ENCODE data around the gene DHRS3.
"Not testable (repeated sequence)": the region's sequence is repeated elsewhere in the genome, so short reads cannot be mapped to it uniquely, and the experiment has no call there.

The DHRS3 gene, protein sequence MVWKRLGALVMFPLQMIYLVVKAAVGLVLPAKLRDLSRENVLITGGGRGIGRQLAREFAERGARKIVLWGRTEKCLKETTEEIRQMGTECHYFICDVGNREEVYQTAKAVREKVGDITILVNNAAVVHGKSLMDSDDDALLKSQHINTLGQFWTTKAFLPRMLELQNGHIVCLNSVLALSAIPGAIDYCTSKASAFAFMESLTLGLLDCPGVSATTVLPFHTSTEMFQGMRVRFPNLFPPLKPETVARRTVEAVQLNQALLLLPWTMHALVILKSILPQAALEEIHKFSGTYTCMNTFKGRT

DNA sequence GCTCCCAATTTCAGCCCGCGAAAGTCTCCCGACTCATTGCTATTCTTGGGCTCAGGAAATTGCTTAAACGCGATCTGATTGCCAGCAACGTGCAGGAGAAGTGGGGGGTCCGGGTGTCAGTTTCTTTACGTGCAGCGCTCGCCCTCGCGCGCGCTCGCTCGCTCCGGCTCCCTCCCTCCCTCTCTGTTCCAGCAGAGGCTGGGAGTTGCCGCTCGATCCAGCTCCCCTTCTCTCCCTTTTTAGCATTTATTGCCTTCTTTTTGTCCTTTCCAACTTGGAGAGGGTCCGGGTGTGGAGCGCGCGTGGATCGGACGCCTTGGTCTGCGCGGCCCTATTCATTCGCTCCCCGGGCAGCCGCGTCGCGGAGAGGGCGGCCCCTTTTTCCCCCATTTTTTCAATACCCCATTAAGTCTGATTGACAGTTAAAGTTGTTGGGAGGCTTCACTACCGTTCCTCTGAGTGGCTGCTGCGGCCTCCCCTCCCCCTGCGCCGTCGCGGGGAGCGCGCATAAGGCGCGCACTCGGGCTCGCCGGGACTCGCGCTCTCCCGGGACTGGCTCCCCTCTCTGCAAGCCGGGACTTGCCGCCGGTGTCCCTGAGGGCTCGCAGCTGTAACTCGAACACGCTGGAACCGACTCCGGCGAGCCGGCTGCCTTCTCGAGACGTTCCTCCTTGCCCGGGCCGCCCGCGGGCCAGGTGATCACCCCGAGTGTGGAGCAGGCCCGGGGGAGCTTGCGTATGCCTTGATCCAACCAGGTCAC is at the start of gene DHRS3:
Gene DHRS3 (minus strand): TSS at position 310 of the 760 bp plus-strand sequence. CDS start 862 bp downstream, outside the sequence.
- peak; percentile 49 for DNase-seq (ENCODE audit: low read depth)

- no peak for DNase-seq (ENCODE audit: low read depth)
Measured at GRCh38 chr1:12666141-12666735, 48.2 kb upstream of the DHRS3 start.

DNA sequence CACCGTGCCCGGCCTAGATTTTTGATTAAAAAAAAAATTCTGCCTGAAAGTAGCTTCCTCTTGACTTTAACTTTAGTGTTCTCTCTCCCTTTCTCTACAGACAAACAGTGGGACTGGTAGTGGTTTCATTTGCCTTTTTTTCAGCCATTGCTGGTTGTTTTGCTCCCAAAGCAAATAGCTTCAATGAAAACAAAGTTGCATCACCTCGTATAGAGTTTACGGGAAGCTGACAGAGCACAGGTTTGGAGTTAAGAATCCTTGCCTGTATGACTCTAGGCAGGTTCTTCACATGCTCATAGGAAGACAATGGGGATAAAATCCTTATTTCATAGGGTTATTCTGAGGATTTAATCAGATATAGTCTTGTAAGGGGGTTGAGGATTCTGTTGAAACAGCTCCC is 47.5 kb upstream of the DHRS3 start:
- no peak for DNase-seq (ENCODE audit: low read depth)

GRCh38 chr1:12662556-12662955 is 44.5 kb upstream of the DHRS3 start:
- no peak for DNase-seq (ENCODE audit: low read depth)

DNA sequence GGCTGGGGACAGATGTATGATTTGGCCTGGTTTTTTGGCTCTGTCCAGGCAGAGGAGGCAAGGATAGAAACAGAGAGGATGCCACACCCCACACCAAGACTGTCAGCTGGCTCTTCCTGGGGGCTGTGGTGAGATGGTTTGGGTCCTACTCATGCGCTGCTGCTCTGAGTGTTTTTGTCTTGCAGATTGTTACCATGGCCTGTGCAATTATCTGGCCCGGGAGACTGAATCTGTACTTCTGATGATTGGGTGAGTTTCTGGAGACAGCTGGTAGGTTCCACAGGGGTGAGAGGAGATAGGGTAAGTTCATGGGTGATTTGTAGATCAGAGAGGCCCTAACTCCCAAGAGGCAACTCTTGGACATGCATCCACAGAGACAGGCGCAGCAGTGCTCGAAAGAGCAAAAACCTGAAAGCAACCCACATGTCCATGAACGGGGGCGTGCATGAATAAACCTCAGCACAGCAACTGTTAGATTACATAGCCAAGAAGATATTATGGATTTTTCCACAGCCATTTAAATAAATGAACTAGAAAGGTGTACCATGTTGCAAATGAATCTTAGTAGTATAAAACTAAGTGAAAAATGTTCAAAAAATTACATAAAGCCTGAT is 43.7 kb upstream of the DHRS3 start:
- DNase-seq (ENCODE audit: low read depth), result no peak

DNA sequence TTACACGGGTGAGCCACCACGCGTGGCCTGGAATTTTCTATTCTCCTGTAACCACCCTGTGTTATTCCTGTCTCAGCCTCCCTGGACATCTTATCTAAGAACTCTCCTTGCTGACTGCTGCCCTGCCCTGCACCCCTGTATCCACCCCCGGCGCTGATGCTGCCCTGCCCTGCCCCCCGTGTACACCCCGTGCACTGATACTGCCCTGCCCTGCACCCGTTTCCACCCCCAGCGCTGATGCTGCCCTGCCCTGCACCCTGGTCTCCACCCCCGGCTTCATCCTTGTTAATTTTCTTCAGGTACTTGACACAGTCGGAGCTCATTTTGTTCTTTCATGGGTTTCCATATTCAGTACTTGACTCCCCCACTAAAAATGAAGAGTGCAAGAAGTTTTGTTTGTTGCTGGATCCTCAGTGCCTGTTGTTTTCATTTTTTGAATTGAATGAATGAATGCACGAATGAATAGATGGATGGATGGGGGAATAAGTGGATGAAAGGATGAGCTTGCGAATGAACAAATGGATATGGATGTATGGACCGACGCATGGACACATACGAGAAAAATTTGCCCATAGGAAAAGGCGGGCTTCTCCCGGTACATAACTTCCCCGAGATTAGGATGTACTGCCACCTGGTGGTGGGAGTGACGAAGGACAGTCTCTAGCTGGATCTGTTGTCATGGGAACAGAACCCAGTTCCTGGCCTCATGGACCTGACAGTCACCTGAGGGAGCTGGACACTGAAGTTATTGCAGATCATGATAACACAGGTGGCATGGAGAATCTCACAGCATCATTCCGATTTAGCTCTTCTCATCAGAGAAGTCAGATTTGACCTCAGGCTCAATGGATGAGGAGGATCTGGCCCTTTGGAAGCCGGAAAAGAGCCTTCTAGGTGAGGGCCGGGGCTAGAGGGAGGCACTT is 40.8 kb upstream of the DHRS3 start:
- peak; percentile 31 for DNase-seq (ENCODE audit: low read depth)

GRCh38 chr1:12657885-12658512 is 40.0 kb upstream of the DHRS3 start:
- DNase-seq (ENCODE audit: low read depth), result not testable (repeated sequence)

- no peak for DNase-seq (ENCODE audit: low read depth)
Measured at GRCh38 chr1:12657060-12657884, 39.3 kb upstream of the DHRS3 start.

DNA sequence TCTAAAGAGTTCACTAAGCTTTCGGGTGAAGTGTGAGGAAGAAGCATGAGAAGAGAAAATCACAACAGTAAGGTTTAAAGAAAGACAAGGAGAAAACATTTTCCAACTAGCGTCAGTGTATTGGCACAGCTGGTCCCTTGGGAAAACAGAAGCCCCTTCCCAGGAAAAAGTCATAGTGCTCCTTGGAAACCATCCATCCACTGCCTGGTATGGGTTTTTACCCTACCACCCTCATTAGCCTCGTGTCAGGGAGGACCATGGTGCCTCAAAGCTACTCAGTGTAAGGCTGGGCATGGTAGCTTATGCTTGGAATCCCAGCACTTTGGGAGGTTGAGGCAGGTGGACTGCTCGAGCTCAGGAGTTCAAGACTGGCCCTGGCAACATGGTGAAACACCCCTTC is 38.6 kb upstream of the DHRS3 start:
- DNase-seq (ENCODE audit: low read depth), result no peak

- DNase-seq (ENCODE audit: low read depth), result no peak
Measured at GRCh38 chr1:12654657-12655056, 36.6 kb upstream of the DHRS3 start.

DNA sequence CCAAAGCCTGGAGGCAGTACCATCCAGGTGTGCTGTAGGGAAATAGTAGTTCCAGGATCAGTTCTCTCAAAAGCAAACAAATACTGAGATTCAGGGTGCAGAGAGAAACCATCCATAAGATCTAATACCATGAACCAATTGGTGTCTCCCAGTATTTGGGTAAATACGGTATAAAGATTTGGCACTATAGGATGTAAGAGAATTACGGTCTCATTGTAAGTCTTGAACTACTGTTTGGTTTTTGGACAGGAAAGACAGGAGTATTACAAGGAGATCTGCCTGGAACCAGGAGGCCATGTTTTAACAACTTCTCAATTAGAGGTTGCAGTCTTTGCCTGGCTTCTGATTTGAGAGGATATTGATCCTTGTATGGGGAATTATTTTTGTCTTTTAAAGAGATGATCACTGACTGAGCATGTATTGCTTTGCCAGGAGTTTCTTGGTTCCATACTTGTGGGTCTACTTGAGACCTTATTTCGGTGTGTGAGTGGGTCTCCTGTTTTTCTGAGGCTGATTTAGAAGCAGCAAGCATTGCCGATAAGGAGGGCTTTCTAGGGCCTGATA is 36.1 kb upstream of the DHRS3 start:
- no peak for DNase-seq (ENCODE audit: low read depth)

- DNase-seq (ENCODE audit: low read depth), result peak; percentile 83
Measured at GRCh38 chr1:12649971-12650421, 32.0 kb upstream of the DHRS3 start.

DNA sequence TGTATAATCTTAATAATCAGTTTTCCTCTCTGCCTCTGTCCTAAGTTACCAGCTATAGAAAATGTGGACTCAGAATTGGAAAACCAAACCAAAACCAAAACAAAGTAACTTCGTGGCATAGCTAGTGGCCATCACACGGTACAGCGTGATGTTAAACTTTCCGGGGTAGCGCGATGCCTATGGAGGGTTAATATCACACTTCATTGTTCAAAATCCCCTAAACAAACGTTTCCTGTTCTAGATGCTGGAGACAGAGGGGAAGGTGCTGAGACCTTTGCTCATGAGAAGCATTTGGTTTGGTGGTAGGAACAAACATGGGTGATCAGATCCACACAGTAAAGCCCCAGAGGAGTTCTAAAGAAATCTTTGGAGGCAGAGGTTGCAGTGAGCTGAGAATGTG is 30.7 kb upstream of the DHRS3 start:
- DNase-seq (ENCODE audit: low read depth), result no peak

DNA sequence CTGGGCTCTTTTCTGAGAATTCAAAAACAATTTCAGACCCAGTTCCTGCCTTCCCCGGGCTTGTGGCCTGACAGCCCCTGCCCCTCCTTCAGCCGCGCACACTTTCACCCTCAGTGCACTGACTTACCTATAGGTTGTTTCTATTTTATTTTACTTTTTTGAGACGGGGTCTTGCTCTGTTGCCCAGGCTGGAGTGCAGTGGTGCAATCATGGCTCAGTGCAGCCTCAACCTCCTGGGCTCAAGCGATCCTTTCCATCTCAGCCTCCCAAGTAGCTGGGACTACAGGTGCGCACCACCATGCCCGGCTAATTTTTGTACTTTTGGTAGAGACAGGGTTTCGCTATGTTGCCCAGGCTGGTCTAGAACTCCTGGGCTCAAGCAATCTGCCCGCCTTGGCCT is 27.4 kb upstream of the DHRS3 start:
- DNase-seq (ENCODE audit: low read depth), result not testable (repeated sequence)

- DNase-seq (ENCODE audit: low read depth), result no peak
Measured at GRCh38 chr1:12644829-12645228, 26.8 kb upstream of the DHRS3 start.

GRCh38 chr1:12644237-12644636 is 26.2 kb upstream of the DHRS3 start:
- no peak for DNase-seq (ENCODE audit: low read depth)

- DNase-seq (ENCODE audit: low read depth), result no peak
Measured at GRCh38 chr1:12643785-12644184, 25.8 kb upstream of the DHRS3 start, which contains the start of gene AADACL4. AADACL4 (plus strand) TSS chr1:12644085; CDS start chr1:12644547, 462 bp downstream.

DNA sequence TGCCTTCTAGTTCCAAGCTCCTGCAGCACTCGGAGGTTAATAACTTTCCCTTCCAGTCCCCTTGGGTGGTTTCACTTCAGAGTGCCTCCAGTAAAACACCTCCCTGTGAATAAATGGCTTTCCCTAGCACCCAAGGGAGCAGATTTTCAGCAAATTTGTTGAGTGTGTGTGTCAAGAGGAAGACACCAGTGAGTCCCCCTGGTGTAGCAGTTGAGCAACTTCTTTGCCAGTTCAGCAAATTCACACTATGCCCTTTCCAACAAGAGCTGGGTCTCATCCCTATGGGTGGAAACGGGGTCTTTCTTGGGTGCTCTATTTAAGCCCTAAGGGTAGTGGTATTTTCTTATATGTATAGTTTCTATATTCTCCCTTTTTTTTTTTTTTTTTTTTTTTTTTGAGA is 25.1 kb upstream of the DHRS3 start:
- DNase-seq (ENCODE audit: low read depth), result no peak

- DNase-seq (ENCODE audit: low read depth), result no peak
Measured at GRCh38 chr1:12640958-12641272, 22.9 kb upstream of the DHRS3 start.

Data from non-pigmented ciliary epithelial cell (primary cell).